MM.1S (cell line): ENCODE measurements around the gene THUMPD1.

Source experiments
- DNase-seq: peaks from one replicate; pipeline ENCODE4 v3.0.0-alpha.2; 2015
- H2AFZ ChIP-seq: fragments of 300-600 bp; sonication (generic); 2 replicates; pipeline ENCODE4 v1.6.0; 2016; ENCODE audit warnings: antibody characterized with exemption, low read length
- H3F3A ChIP-seq: fragments of 300-600 bp; sonication (generic); 2 replicates; pipeline ENCODE4 v1.6.1; 2016; ENCODE audit warnings: mild to moderate bottlenecking, antibody characterized with exemption, low read length, moderate library complexity, mixed read lengths; ENCODE audit not compliant: insufficient read depth
- H3K27ac ChIP-seq: fragments of 300-600 bp; sonication (generic); 2 replicates; pipeline ENCODE4 v1.5.1; 2016; ENCODE audit warnings: mild to moderate bottlenecking, low read length
- H3K27me3 ChIP-seq: fragments of 300-600 bp; sonication (generic); replicated peaks from 2 replicates; pipeline ENCODE4 v1.6.0; 2016; ENCODE audit warnings: low read length; ENCODE audit not compliant: insufficient read depth
- H3K36me3 ChIP-seq: fragments of 300-600 bp; sonication (generic); replicated peaks from 2 replicates; pipeline ENCODE4 v1.6.1; 2016; ENCODE audit warnings: mild to moderate bottlenecking, low read length, mixed read lengths; ENCODE audit not compliant: insufficient read depth
- H3K4me1 ChIP-seq: fragments of 300-600 bp; sonication (generic); 2 replicates; pipeline ENCODE4 v1.6.1; 2016; ENCODE audit warnings: low read length, mixed read lengths
- H3K4me2 ChIP-seq: fragments of 300-600 bp; sonication (generic); 2 replicates; pipeline ENCODE4 v1.6.0; 2016; ENCODE audit warnings: low read depth, low read length
- H3K4me3 ChIP-seq: fragments of 300-600 bp; sonication (generic); 2 replicates; pipeline ENCODE4 v1.5.1; 2016; ENCODE audit warnings: low read length, mixed read lengths
- H3K79me2 ChIP-seq: fragments of 300-600 bp; sonication (generic); 2 replicates; pipeline ENCODE4 v1.6.1; 2016; ENCODE audit warnings: mixed run types, low read length, mixed read lengths
- H3K9ac ChIP-seq: fragments of 300-600 bp; sonication (generic); 2 replicates; pipeline ENCODE4 v1.6.1; 2016; ENCODE audit warnings: low read length, mixed read lengths
- H3K9me2 ChIP-seq: fragments of 300-600 bp; sonication (generic); replicated peaks from 2 replicates; pipeline ENCODE4 v1.6.1; 2016; ENCODE audit warnings: mild to moderate bottlenecking, low read length, mixed read lengths; ENCODE audit not compliant: insufficient read depth
- H3K9me3 ChIP-seq: fragments of 300-600 bp; sonication (generic); replicated peaks from 2 replicates; pipeline ENCODE4 v1.6.1; 2016; ENCODE audit warnings: mild to moderate bottlenecking, low read length, mixed read lengths; ENCODE audit not compliant: insufficient read depth
- H4K20me1 ChIP-seq: fragments of 300-600 bp; sonication (generic); 2 replicates; pipeline ENCODE4 v1.6.1; 2016; ENCODE audit warnings: mild to moderate bottlenecking, low read length, moderate library complexity, mixed read lengths; ENCODE audit not compliant: insufficient read depth
- EZH2 ChIP-seq: fragments of 300-600 bp; sonication (generic); optimal IDR thresholded peaks from 2 replicates; pipeline ENCODE3; 2017; ENCODE audit warnings: low read depth, mild to moderate bottlenecking, antibody characterized with exemption, low read length, mixed read lengths
- EZH2phosphoT487 ChIP-seq: fragments of 300-600 bp; sonication (generic); IDR thresholded peaks from 2 replicates; pipeline ENCODE4 v1.6.1; 2018; ENCODE audit warnings: antibody characterized with exemption, low read length
- TF ChIP-seq, protein P1 (sequence below): fragments of 300-600 bp; sonication (generic); IDR thresholded peaks from 2 replicates; pipeline ENCODE4 v1.5.1; 2016; ENCODE audit warnings: antibody characterized with exemption, low read length, mixed read lengths

The THUMPD1 gene

GRCh38 chr16:20746461-20746860 is 4.8 kb upstream of the THUMPD1 start:
- Histone ChIP-seq H3F3A (no peaks in the 10 kb centered on the region), H3K4me1 (no peaks in the 10 kb centered on the region), H3K4me2 (no peak overlapping the region), H3K27me3 (no peaks in the 10 kb centered on the region), H3K9ac (no peak overlapping the region), H3K79me2 (no peaks in the 10 kb centered on the region), H2AFZ (no peak overlapping the region), H3K27ac (no peak overlapping the region), H4K20me1 (no peaks in the 10 kb centered on the region), H3K36me3 (no peaks in the 10 kb centered on the region), H3K9me2 (no peaks in the 10 kb centered on the region), H3K4me3 (no peak overlapping the region), H3K9me3 (no peaks in the 10 kb centered on the region)
- TF ChIP-seq EZH2phosphoT487 (no peak), EZH2 (no peak)
- TF ChIP-seq, protein P1, sequence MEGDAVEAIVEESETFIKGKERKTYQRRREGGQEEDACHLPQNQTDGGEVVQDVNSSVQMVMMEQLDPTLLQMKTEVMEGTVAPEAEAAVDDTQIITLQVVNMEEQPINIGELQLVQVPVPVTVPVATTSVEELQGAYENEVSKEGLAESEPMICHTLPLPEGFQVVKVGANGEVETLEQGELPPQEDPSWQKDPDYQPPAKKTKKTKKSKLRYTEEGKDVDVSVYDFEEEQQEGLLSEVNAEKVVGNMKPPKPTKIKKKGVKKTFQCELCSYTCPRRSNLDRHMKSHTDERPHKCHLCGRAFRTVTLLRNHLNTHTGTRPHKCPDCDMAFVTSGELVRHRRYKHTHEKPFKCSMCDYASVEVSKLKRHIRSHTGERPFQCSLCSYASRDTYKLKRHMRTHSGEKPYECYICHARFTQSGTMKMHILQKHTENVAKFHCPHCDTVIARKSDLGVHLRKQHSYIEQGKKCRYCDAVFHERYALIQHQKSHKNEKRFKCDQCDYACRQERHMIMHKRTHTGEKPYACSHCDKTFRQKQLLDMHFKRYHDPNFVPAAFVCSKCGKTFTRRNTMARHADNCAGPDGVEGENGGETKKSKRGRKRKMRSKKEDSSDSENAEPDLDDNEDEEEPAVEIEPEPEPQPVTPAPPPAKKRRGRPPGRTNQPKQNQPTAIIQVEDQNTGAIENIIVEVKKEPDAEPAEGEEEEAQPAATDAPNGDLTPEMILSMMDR: no peak
- no peak for DNase-seq

- Histone ChIP-seq H3K9me3 (no peaks in the 10 kb centered on the region), H2AFZ (no peak overlapping the region)
Observed at GRCh38 chr16:20744922-20745440, 3.4 kb upstream of the THUMPD1 start.

DNA sequence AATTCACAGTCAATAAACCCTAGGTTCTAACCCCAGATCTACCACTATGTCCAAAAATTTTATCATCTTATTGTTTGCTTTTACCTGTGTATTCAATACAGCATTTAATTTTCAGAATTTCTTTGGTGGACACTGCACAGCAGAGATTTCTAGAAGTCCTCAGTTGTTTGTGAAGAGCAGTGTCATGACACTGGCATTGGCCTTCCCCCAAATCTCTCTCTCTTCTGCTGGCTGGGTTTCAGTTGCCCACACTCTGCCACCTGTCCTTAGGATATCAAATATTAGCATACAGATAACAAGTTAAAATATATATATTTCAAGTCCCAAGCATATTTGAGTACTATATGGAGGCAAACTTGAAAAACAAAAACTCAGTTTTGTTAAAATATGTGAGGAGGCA is 2.0 kb upstream of the THUMPD1 start:
- H3K9ac ChIP-seq: no peak overlapping the region
- H2AFZ ChIP-seq: no peak overlapping the region
- peaks cover 5% of the 10 kb centered on the region; the same call in 1 of the 2 replicates for H3K4me1 ChIP-seq
- H3K4me2 ChIP-seq: no peak overlapping the region
- no peak for DNase-seq
- no peaks in the 10 kb centered on the region for H3K9me2 ChIP-seq
- TF ChIP-seq EZH2phosphoT487: no peak
- TF ChIP-seq EZH2: no peak
- TF ChIP-seq, protein P1: no peak
- no peaks in the 10 kb centered on the region for H3K9me3 ChIP-seq
- peaks cover 26% of the 10 kb centered on the region for H3K79me2 ChIP-seq
- H3F3A ChIP-seq: peaks cover 7% of the 10 kb centered on the region; the same call in 1 of the 2 replicates
- no peaks in the 10 kb centered on the region for H3K27me3 ChIP-seq
- H3K4me3 ChIP-seq: no peak overlapping the region
- no peak overlapping the region for H3K27ac ChIP-seq
- no peaks in the 10 kb centered on the region for H3K36me3 ChIP-seq
- no peaks in the 10 kb centered on the region for H4K20me1 ChIP-seq

More at GRCh38 chr16:20744922-20745440, 3.4 kb upstream of the THUMPD1 start:
- Histone ChIP-seq H3K9ac (no peak overlapping the region), H3K9me2 (no peaks in the 10 kb centered on the region), H3K4me2 (no peak overlapping the region), H4K20me1 (no peaks in the 10 kb centered on the region), H3K27me3 (no peaks in the 10 kb centered on the region), H3K36me3 (no peaks in the 10 kb centered on the region), H3K79me2 (peaks cover 12% of the 10 kb centered on the region), H3F3A (peaks cover 7% of the 10 kb centered on the region; the same call in 1 of the 2 replicates), H3K4me3 (no peak overlapping the region), H3K27ac (no peak overlapping the region), H3K4me1 (peaks cover 2% of the 10 kb centered on the region; the same call in 1 of the 2 replicates)
- no peak for DNase-seq
- TF ChIP-seq, protein P1: no peak
- TF ChIP-seq EZH2phosphoT487: no peak
- TF ChIP-seq EZH2: no peak
